H1 (cell line): Measurements from ENCODE around the gene TMPRSS15.

Experiments
- ATF2 ChIP-seq: IDR thresholded peaks from 2 replicates; pipeline ENCODE4 v1.6.1; 2012; ENCODE audit warnings: low read length, inconsistent platforms
- ATF3 ChIP-seq: IDR thresholded peaks from 2 replicates; pipeline ENCODE4 v1.6.1; 2011; ENCODE audit warnings: low read depth, mild to moderate bottlenecking, low read length; ENCODE audit not compliant: insufficient read depth
- CTCF ChIP-seq, 3 experiments: IDR thresholded peaks; 1 replicate in 2 of 3; 2 replicates in 1 of 3; pipeline versions ENCODE4 v1.5.1 to v1.6.1; 2011; ENCODE audit warnings: low read length in 3 of 3, mild to moderate bottlenecking in 3 of 3, inconsistent platforms in 2 of 3, low read depth in 1 of 3, moderate library complexity in 1 of 3; ENCODE audit not compliant: insufficient read depth in 1 of 3; ENCODE audit errors: control extremely low read depth in 1 of 3
- POLR2A ChIP-seq, 2 experiments: IDR thresholded peaks; 1 replicate in 1 of 2; 2 replicates in 1 of 2; pipeline ENCODE4 v1.6.1; 2011; ENCODE audit warnings: low read depth in 2 of 2, low read length in 2 of 2, mild to moderate bottlenecking in 2 of 2; ENCODE audit errors: control extremely low read depth in 1 of 2
- TBP ChIP-seq: IDR thresholded peaks from 2 replicates; pipeline ENCODE4 v1.6.1; 2011; ENCODE audit warnings: low read depth, low read length, improper control_type of control experiment

GRCh38 chr21:18273400-18273799, 130.2 kb downstream of the TMPRSS15 start:
- TF ChIP-seq CTCF (IDR thresholded peaks at IDR 0.05; ENCODE audit: control extremely low read depth in 1 of 3, insufficient read depth in 1 of 3, low read depth in 1 of 3, low read length in 3 of 3) (no peak), ATF2 (no peak), ATF3 (no peak), TBP (no peak), POLR2A (IDR thresholded peaks at IDR 0.05; ENCODE audit: control extremely low read depth in 1 of 2, low read depth in 2 of 2, low read length in 2 of 2) (no peak)
